Measurements from ENCODE around the gene SFXN1. TPM values are rescaled to one million over a fixed set of nuclear protein-coding genes. Genes with fewer than 3 reads are reported as not detected.
A peak's percentile ranks its signal among the peaks of the same experiment; 100 is the strongest.

The SFXN1 gene
- total and polyA plus RNA-seq, 8 donors, result 4.3 to 18.1 (median 10.5) TPM

DNA sequence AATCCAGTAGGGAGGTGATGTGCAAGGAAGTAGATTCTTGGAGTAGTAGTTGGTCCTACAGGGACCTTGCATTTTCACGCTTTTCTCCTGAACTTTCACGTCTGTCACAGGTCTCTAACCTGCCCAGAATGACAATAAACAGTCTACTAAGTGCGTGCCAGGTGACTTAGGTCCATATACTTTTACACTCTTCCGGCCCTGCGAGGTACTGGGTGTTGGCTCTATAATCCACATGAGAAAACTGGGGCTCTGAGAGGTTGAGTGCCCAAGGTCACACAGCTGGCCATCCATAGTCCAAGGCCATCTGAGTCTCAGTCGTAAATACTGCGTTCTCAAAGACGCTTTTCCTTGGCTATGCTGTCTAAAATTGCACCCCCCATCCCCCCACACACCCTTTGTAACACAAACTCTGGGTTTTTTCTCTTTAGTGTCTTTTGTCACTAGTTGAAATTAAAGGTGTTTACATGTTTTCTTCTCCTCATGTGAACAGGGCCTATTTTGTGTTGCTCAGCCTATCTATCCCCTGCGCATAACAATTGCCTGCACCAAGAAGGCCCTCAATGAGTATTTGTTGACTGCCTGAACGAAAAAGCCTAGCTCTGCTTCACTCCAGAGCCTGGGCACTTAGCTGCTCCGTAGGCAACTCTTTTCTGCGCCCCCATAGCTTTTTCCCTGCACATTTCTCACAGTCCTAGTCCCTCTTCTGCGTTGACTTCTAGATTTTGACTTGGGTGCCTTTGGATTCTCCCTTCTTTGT lies 943 bp downstream of the SFXN1 start:
- peaks cover 0 to 7% (median 4%) of the 10 kb centered on the region in 3 donors for H3K4me1 ChIP-seq
- no peaks in the 10 kb centered on the region for H3K36me3 ChIP-seq
- no peak for FAIRE-seq
- no peak for DNase-seq
- 34% methylated on average over 13 of the region's 13 CpGs for WGBS, 2 donors
- intact Hi-C loops (cut with DNase I), result no loop called here
- no peaks in the 10 kb centered on the region for H3K9me3 ChIP-seq
- ATAC-seq, result peak in 3 of 4 donors; percentile 33 to 44 (median 39)
- TF ChIP-seq, protein P1, sequence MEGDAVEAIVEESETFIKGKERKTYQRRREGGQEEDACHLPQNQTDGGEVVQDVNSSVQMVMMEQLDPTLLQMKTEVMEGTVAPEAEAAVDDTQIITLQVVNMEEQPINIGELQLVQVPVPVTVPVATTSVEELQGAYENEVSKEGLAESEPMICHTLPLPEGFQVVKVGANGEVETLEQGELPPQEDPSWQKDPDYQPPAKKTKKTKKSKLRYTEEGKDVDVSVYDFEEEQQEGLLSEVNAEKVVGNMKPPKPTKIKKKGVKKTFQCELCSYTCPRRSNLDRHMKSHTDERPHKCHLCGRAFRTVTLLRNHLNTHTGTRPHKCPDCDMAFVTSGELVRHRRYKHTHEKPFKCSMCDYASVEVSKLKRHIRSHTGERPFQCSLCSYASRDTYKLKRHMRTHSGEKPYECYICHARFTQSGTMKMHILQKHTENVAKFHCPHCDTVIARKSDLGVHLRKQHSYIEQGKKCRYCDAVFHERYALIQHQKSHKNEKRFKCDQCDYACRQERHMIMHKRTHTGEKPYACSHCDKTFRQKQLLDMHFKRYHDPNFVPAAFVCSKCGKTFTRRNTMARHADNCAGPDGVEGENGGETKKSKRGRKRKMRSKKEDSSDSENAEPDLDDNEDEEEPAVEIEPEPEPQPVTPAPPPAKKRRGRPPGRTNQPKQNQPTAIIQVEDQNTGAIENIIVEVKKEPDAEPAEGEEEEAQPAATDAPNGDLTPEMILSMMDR (IDR thresholded peaks at IDR 0.05), result no peak
- peak overlapping the region; percentile 25 to 61 (median 50) for H3K27ac ChIP-seq
- no peaks in the 10 kb centered on the region for H3K27me3 ChIP-seq
- H3K4me3 ChIP-seq, result peak overlapping the region; percentile 85 to 98 (median 90)

DNA sequence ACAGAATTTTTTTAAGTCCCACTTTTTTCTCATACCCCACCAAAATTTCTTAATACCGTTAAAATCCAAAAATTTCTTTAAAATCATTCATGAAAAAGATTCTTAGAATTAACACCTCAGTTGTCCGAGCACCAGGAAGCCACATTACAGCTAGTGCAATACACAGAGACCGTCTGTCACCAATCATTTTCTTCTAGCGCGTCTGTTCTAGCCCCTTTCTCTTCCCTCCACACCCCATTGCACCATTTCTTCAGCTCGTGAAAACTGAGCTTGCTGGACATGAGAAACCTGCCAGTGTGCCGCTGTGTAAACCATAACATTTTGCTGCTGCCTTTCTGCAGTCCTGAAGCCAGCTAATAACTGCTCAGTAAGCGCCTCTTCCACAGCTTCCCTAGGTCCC lies 5.0 kb downstream of the SFXN1 start:
- Histone ChIP-seq H3K4me1 (peaks cover 0 to 13% (median 4%) of the 10 kb centered on the region in 3 donors), H3K27me3 (no peaks in the 10 kb centered on the region), H3K4me3 (no peak overlapping the region), H3K36me3 (no peaks in the 10 kb centered on the region), H3K27ac (no peak overlapping the region), H3K9me3 (no peaks in the 10 kb centered on the region)
- WGBS, 2 donors, result 95 to 96% methylated on average over 8 of the region's 8 CpGs
- ATAC-seq (no peak), DNase-seq (no peak), FAIRE-seq (no peak)
- TF ChIP-seq, protein P1 (IDR thresholded peaks at IDR 0.05), result no peak
- intact Hi-C loops (cut with DNase I), result no loop called here

DNA sequence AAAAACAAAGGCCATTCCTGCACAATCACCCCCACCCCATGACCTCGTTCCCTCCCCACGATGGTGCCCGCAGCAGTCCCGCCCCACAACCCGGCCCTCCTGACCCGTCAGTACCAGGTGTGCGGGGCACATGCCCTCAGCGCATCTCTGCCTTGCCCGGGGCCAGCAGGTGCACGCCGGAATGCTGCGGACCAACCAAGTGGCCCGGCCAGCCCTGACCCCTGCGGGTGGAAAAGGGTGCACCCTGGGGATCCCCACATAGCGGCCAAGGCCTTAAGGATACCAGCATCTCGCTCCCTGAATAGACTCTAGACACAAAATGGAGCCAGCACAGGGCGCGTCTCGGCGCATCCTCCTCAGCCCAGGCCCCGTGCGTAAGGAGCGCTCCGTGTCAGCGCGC lies 6.0 kb downstream of the SFXN1 start:
- H3K4me1 ChIP-seq, result peaks cover 0 to 13% (median 4%) of the 10 kb centered on the region in 3 donors
- H3K27ac ChIP-seq, result no peak overlapping the region
- no peaks in the 10 kb centered on the region for H3K36me3 ChIP-seq
- H3K27me3 ChIP-seq, result no peaks in the 10 kb centered on the region
- TF ChIP-seq, protein P1 (IDR thresholded peaks at IDR 0.05), result no peak
- DNase-seq, result peak in 1 of 6 donors; percentile 50
- H3K9me3 ChIP-seq, result no peaks in the 10 kb centered on the region
- no peak overlapping the region for H3K4me3 ChIP-seq
- FAIRE-seq, result no peak
- intact Hi-C loops (cut with DNase I), result no loop called here
- ATAC-seq, result no peak
- WGBS, 2 donors, result 97 to 98% methylated on average over 26 of the region's 26 CpGs

DNA sequence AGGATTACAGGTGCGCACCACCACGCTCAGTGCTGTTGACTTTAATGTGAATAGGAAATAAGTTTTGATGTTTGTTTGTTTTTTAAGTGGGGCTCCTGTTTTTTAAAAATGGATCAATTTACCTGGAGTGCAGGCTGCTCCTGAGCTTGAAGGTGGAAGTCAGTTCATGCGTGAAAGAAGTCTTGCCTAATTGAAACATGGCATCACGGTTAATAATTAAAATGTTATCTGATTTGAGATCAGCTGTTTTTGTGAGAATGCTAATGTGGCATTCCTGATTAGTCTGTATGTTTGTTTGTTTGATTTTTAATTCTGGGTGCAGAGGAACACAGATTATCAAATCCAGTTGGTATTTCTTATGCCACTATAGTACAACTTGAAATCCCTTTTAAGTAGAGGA lies 6.5 kb downstream of the SFXN1 start:
- intact Hi-C loops (cut with DNase I), result no loop called here
- no peaks in the 10 kb centered on the region for H3K9me3 ChIP-seq
- 71 to 76% methylated on average over 4 of the region's 4 CpGs for WGBS, 2 donors
- no peak overlapping the region for H3K4me3 ChIP-seq
- H3K27ac ChIP-seq, result no peak overlapping the region
- FAIRE-seq, result no peak
- TF ChIP-seq, protein P1 (IDR thresholded peaks at IDR 0.05), result no peak
- H3K4me1 ChIP-seq, result peaks cover 0 to 7% (median under 1%) of the 10 kb centered on the region in 3 donors
- no peaks in the 10 kb centered on the region for H3K27me3 ChIP-seq
- DNase-seq, result no peak
- H3K36me3 ChIP-seq, result no peaks in the 10 kb centered on the region
- ATAC-seq, result no peak

DNA sequence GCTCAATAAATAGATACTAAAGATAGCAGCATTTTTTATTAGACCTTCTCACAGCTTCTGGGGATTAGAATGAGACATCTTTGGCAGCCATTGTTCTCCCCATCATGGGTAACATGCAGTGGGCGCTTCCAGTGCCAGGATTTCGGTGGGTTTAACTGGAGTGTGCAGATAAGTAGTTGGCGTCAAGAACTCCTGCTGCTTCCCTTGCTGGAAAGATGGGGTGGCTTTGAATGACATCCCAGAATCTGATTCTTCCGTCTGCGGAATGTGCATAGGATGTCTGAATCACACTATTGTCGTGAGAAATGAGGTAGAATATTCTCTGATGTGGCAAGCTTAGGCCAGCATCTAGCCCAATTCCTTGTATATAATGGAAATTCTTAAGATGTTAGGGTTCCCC lies 7.3 kb downstream of the SFXN1 start:
- TF ChIP-seq, protein P1 (IDR thresholded peaks at IDR 0.05), result no peak
- ATAC-seq, result no peak
- intact Hi-C loops (cut with DNase I), result no loop called here

More for the DNA sequence above, 7.3 kb downstream of the SFXN1 start:
- DNase-seq, result no peak
- FAIRE-seq, result no peak
- Histone ChIP-seq H3K4me3 (no peak overlapping the region), H3K9me3 (no peaks in the 10 kb centered on the region), H3K27me3 (no peaks in the 10 kb centered on the region), H3K27ac (no peak overlapping the region), H3K4me1 (peaks cover 0 to 6% (median 0%) of the 10 kb centered on the region in 3 donors), H3K36me3 (no peaks in the 10 kb centered on the region)
- WGBS, 2 donors, result 94 to 96% methylated on average over 6 of the region's 6 CpGs
